PC-9 (cell line): Measurements from ENCODE around the gene EIF4G3.

Experiments used
- CTCF ChIP-seq: fragments of 200-600 bp; sonication (generic); conservative IDR thresholded peaks from 2 replicates; pipeline ENCODE4 v1.6.1; 2017; ENCODE audit warnings: mixed run types, antibody characterized with exemption, mild to moderate bottlenecking, moderate library complexity
- EZH2 ChIP-seq: fragments of 200-600 bp; sonication (generic); IDR thresholded peaks from 2 replicates; pipeline ENCODE4 v1.8.0; 2017; ENCODE audit warnings: antibody characterized with exemption, low read depth

GRCh38 chr1:21154717-21155116, 22.0 kb downstream of the EIF4G3 start:
- no peak for TF ChIP-seq CTCF
- no peak for TF ChIP-seq EZH2
